ENCODE measurements around the gene TPK1. TPM values are rescaled to one million over a fixed set of nuclear protein-coding genes. Genes with fewer than 3 reads are reported as not detected.

Gene TPK1
- total RNA-seq, 4 donors from 2014 or later, result 0.59 to 178 (median 8.8) TPM

GRCh38 chr7:144513334-144513733, 322.5 kb downstream of the TPK1 start:
- H3K36me3 ChIP-seq, result no peaks in the 10 kb centered on the region
- intact Hi-C loops (cut with DNase I; ENCODE audit: low total_unique reads), result no loop called here
- TF ChIP-seq CTCF (IDR thresholded peaks at IDR 0.05) (peak in 2 of 4 experiments; percentile 15 to 33), POLR2A (IDR thresholded peaks at IDR 0.05) (no peak)
- no peaks in the 10 kb centered on the region for H3K27me3 ChIP-seq
- H3K4me1 ChIP-seq, result no peaks in the 10 kb centered on the region
- no peak for DNase-seq
- no peak overlapping the region for H3K27ac ChIP-seq
- H3K4me3 ChIP-seq, result no peak overlapping the region
- H3K9me3 ChIP-seq, result no peaks in the 10 kb centered on the region

GRCh38 chr7:144510621-144511020, 325.2 kb downstream of the TPK1 start:
- H3K4me3 ChIP-seq, result no peak overlapping the region
- no peaks in the 10 kb centered on the region for H3K27me3 ChIP-seq
- H3K9me3 ChIP-seq, result no peaks in the 10 kb centered on the region
- intact Hi-C loops (cut with DNase I; ENCODE audit: low total_unique reads), result no loop called here
- TF ChIP-seq CTCF (IDR thresholded peaks at IDR 0.05) (no peak), POLR2A (IDR thresholded peaks at IDR 0.05) (no peak)
- no peak overlapping the region for H3K27ac ChIP-seq
- no peaks in the 10 kb centered on the region for H3K4me1 ChIP-seq
- no peaks in the 10 kb centered on the region for H3K36me3 ChIP-seq
- DNase-seq, result no peak

GRCh38 chr7:144508702-144509101, 327.2 kb downstream of the TPK1 start:
- TF ChIP-seq CTCF (IDR thresholded peaks at IDR 0.05) (no peak), POLR2A (IDR thresholded peaks at IDR 0.05) (no peak)
- DNase-seq, result no peak
- no peak overlapping the region for H3K4me3 ChIP-seq
- no peak overlapping the region for H3K27ac ChIP-seq
- H3K27me3 ChIP-seq, result no peaks in the 10 kb centered on the region
- intact Hi-C loops (cut with DNase I; ENCODE audit: low total_unique reads), result no loop called here
- no peaks in the 10 kb centered on the region for H3K36me3 ChIP-seq
- H3K9me3 ChIP-seq, result no peaks in the 10 kb centered on the region
- H3K4me1 ChIP-seq, result no peaks in the 10 kb centered on the region

- no peaks in the 10 kb centered on the region for H3K27me3 ChIP-seq
- no peaks in the 10 kb centered on the region for H3K36me3 ChIP-seq
- no peak overlapping the region for H3K27ac ChIP-seq
- no peak for DNase-seq
- no peaks in the 10 kb centered on the region for H3K9me3 ChIP-seq
- H3K4me3 ChIP-seq, result no peak overlapping the region
- TF ChIP-seq POLR2A (IDR thresholded peaks at IDR 0.05) (no peak), CTCF (IDR thresholded peaks at IDR 0.05) (no peak)
- H3K4me1 ChIP-seq, result no peaks in the 10 kb centered on the region
- intact Hi-C loops (cut with DNase I; ENCODE audit: low total_unique reads), result no loop called here
Observed at GRCh38 chr7:144503215-144503614, 332.6 kb downstream of the TPK1 start.

- H3K27me3 ChIP-seq, result no peaks in the 10 kb centered on the region
- TF ChIP-seq POLR2A (IDR thresholded peaks at IDR 0.05), result no peak
- TF ChIP-seq CTCF (IDR thresholded peaks at IDR 0.05), result no peak
- H3K9me3 ChIP-seq, result no peaks in the 10 kb centered on the region
- H3K27ac ChIP-seq, result no peak overlapping the region
- H3K36me3 ChIP-seq, result no peaks in the 10 kb centered on the region
- H3K4me3 ChIP-seq, result no peak overlapping the region
- DNase-seq, result no peak
- no peaks in the 10 kb centered on the region for H3K4me1 ChIP-seq
- intact Hi-C loops (cut with DNase I; ENCODE audit: low total_unique reads), result no loop called here
Observed at GRCh38 chr7:144500225-144500624, 335.6 kb downstream of the TPK1 start.

Measured in uterus (tissue), 4 donors.